Fibroblast of skin of right biceps (primary cell): ENCODE data around the gene ERC2.

Experiments
- DNase-seq: peaks from one replicate; pipeline ENCODE4 v3.0.0-alpha.2; 2013

ERC2 gene

GRCh38 chr3:56365905-56366640 is 102.2 kb downstream of the ERC2 start:
- DNase-seq, result no peak

- no peak for DNase-seq
These were observed 103.6 kb downstream of the ERC2 start for GRCh38 chr3:56364665-56365064.

GRCh38 chr3:56363720-56364119 is 104.5 kb downstream of the ERC2 start:
- DNase-seq, result no peak

GRCh38 chr3:56361731-56362130 is 106.5 kb downstream of the ERC2 start:
- peak; percentile 8 for DNase-seq

GRCh38 chr3:56357266-56357665 is 111.0 kb downstream of the ERC2 start:
- no peak for DNase-seq

GRCh38 chr3:56356808-56357207 is 111.5 kb downstream of the ERC2 start:
- DNase-seq, result no peak

- no peak for DNase-seq
These were observed 112.6 kb downstream of the ERC2 start for GRCh38 chr3:56355570-56356185.

GRCh38 chr3:56351537-56351936 is 116.7 kb downstream of the ERC2 start:
- no peak for DNase-seq

- DNase-seq, result peak; percentile 5
These were observed 120.9 kb downstream of the ERC2 start for GRCh38 chr3:56347219-56347871.

- DNase-seq, result no peak
These were observed 125.8 kb downstream of the ERC2 start for GRCh38 chr3:56342475-56342874.

- no peak for DNase-seq
These were observed 128.6 kb downstream of the ERC2 start for GRCh38 chr3:56339671-56340070.

- DNase-seq, result no peak
These were observed 129.0 kb downstream of the ERC2 start for GRCh38 chr3:56339244-56339643.

- DNase-seq, result no peak
These were observed 132.2 kb downstream of the ERC2 start for GRCh38 chr3:56336023-56336422.

GRCh38 chr3:56324473-56324872 is 143.8 kb downstream of the ERC2 start:
- DNase-seq, result no peak

GRCh38 chr3:56323986-56324420 is 144.3 kb downstream of the ERC2 start:
- DNase-seq, result peak; percentile 86

- DNase-seq, result no peak
These were observed 145.4 kb downstream of the ERC2 start for GRCh38 chr3:56322862-56323261.

- no peak for DNase-seq
These were observed 146.4 kb downstream of the ERC2 start for GRCh38 chr3:56321892-56322291.

- DNase-seq, result no peak
These were observed 146.9 kb downstream of the ERC2 start for GRCh38 chr3:56321383-56321782.

GRCh38 chr3:56320883-56321282 is 147.4 kb downstream of the ERC2 start:
- no peak for DNase-seq

- DNase-seq, result no peak
These were observed 149.4 kb downstream of the ERC2 start for GRCh38 chr3:56318891-56319290.

GRCh38 chr3:56316944-56317343 is 151.3 kb downstream of the ERC2 start:
- DNase-seq, result no peak

- peak; percentile 83 for DNase-seq
These were observed 153.4 kb downstream of the ERC2 start for GRCh38 chr3:56314842-56315241.

- DNase-seq, result no peak
These were observed 158.8 kb downstream of the ERC2 start for GRCh38 chr3:56309465-56309864.

GRCh38 chr3:56308471-56308870 is 159.8 kb downstream of the ERC2 start:
- no peak for DNase-seq
